Naive thymus-derived CD4-positive, alpha-beta T cell (primary cell): ENCODE measurements around the gene SMCR8. TPM values are rescaled to one million over a fixed set of nuclear protein-coding genes. Genes with fewer than 3 reads are reported as not detected.

Experiments used
- ATAC-seq: fragments of 150-1000 bp; cut with Tn5 transposase; 2 replicates; pipeline ENCODE4 v1.10.0; 2021; ENCODE audit warnings: mild to moderate bottlenecking, moderate library complexity
- CTCF ChIA-PET: fragments of 350-600 bp; sonication (Branson Sonifier 250); formaldehyde crosslinking; loops from one replicate; lab custom pipeline; 2021; ENCODE audit warnings: antibody characterized with exemption; lab: Charles Lee
- POLR2A ChIA-PET: fragments of 350-600 bp; sonication (Branson Sonifier 250); formaldehyde crosslinking; loops from one replicate; lab custom pipeline; 2021; ENCODE audit warnings: antibody characterized with exemption, inconsistent platforms; lab: Charles Lee
- DNase-seq, 9 donors: peaks; one replicate each; pipeline versions ENCODE4 v3.0.0 to v3.0.0-alpha.2; 2020 to 2022; ENCODE audit warnings: mixed read lengths in 1 of 9
- H3K27ac ChIP-seq: one replicate; pipeline ENCODE4 v1.7.0; 2013; ENCODE audit warnings: mild to moderate bottlenecking, low read depth, low read length, moderate library complexity
- H3K27me3 ChIP-seq, 2 donors: one replicate each; pipeline ENCODE4 v1.7.0; 2013; ENCODE audit warnings: low read length in 2 of 2, mild to moderate bottlenecking in 2 of 2, moderate library complexity in 2 of 2; ENCODE audit not compliant: control insufficient read depth in 2 of 2, insufficient read depth in 2 of 2
- H3K36me3 ChIP-seq, 3 experiments: 1 replicate in 2 of 3; 2 replicates in 1 of 3; pipeline ENCODE4 v1.7.0; 2013; ENCODE audit warnings: low read length in 3 of 3, mild to moderate bottlenecking in 3 of 3, moderate library complexity in 1 of 3; ENCODE audit not compliant: insufficient read depth in 3 of 3, control insufficient read depth in 2 of 3
- H3K4me1 ChIP-seq, 2 donors: one replicate each; pipeline ENCODE4 v1.7.0; 2013; ENCODE audit warnings: low read length in 2 of 2, mild to moderate bottlenecking in 2 of 2, moderate library complexity in 1 of 2; ENCODE audit not compliant: control insufficient read depth in 2 of 2, insufficient read depth in 2 of 2
- H3K4me3 ChIP-seq: 2 replicates; pipeline ENCODE4 v1.7.0; 2013; ENCODE audit warnings: mild to moderate bottlenecking, low read length
- H3K9me3 ChIP-seq, 3 experiments: 1 replicate in 2 of 3; 2 replicates in 1 of 3; pipeline ENCODE4 v1.7.0; 2013; ENCODE audit warnings: low read length in 3 of 3; ENCODE audit not compliant: control insufficient read depth in 2 of 3
- H3K27ac Mint-ChIP-seq, 9 donors: one replicate each; pipeline ENCODE4 v1.8.0; 2020 to 2022; ENCODE audit warnings: mixed read lengths in 9 of 9, mild to moderate bottlenecking in 8 of 9, moderate library complexity in 5 of 9, inconsistent platforms in 2 of 9
- H3K27me3 Mint-ChIP-seq, 5 donors: one replicate each; pipeline ENCODE4 v1.8.0; 2021 to 2022; ENCODE audit warnings: mixed read lengths in 5 of 5, mild to moderate bottlenecking in 1 of 5
- H3K36me3 Mint-ChIP-seq, 5 donors: one replicate each; pipeline ENCODE4 v1.8.0; 2020 to 2022; ENCODE audit warnings: mixed read lengths in 5 of 5, mild to moderate bottlenecking in 3 of 5, inconsistent platforms in 1 of 5
- H3K4me1 Mint-ChIP-seq, 7 donors: one replicate each; pipeline ENCODE4 v1.8.0; 2020 to 2022; ENCODE audit warnings: mixed read lengths in 7 of 7, mild to moderate bottlenecking in 3 of 7, inconsistent platforms in 1 of 7
- H3K4me3 Mint-ChIP-seq, 10 donors: one replicate each; pipeline ENCODE4 v1.8.0; 2020 to 2022; ENCODE audit warnings: mild to moderate bottlenecking in 10 of 10, mixed read lengths in 10 of 10, moderate library complexity in 6 of 10, inconsistent platforms in 2 of 10
- H3K9me3 Mint-ChIP-seq, 11 donors: one replicate each; pipeline ENCODE4 v1.8.0; 2020 to 2022; ENCODE audit warnings: mixed read lengths in 11 of 11, mild to moderate bottlenecking in 4 of 11, inconsistent platforms in 1 of 11, moderate library complexity in 1 of 11
- intact Hi-C, 2 donors: fragments of 100-400 bp; cut with micrococcal nuclease; formaldehyde crosslinking; loops; one replicate each; pipeline ENCODE4 v1.15.1; 2023
- polyA plus RNA-seq, 2 donors: library from polyadenylated mRNA; unstranded; fragments of 300-500 nt; fragmentation: Illumina TruSeq; gene quantifications; one replicate each; pipeline ENCODE4 v1.2.3, GENCODE V29; 2021
- total RNA-seq, 6 experiments: library from RNA in 5 of 6; stranded (reverse) in 5 of 6; gene quantifications; 1 replicate in 5 of 6; 2 replicates in 1 of 6; pipeline ENCODE4 v1.2.3 and lab custom pipeline; 2021 to 2026

The SMCR8 gene
- total and polyA plus RNA-seq, 7 experiments from 2014 or later: 5.2 to 61.7 (median 41.7) TPM

DNA sequence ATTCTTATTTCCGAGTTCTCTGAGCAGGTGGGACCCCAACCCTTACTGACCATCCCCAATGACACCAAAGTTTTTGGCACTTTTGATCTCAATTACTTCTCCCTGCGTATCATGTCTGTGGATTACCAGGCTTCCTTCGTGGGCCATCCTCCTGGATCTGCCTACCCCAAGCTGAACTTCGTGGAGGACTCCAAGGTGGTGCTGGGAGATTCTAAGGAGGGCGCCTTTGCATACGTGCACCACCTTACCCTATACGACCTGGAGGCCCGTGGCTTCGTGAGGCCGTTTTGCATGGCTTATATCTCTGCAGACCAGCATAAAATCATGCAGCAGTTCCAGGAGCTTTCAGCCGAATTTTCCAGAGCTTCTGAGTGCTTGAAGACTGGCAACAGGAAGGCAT, 868 bp downstream of the SMCR8 start:
- Mint-ChIP-seq H3K4me3 (peak overlapping the region; percentile 89 to 98 (median 93)), H3K36me3 (peaks cover 4 to 33% (median 13%) of the 10 kb centered on the region in 5 donors), H3K9me3 (peaks cover 0 to 8% (median 0%) of the 10 kb centered on the region in 11 donors), H3K27ac (peak overlapping the region; percentile 92 to 99 (median 95)), H3K4me1 (peaks cover 68 to 90% (median 86%) of the 10 kb centered on the region in 7 donors), H3K27me3 (peaks cover 0 to 2% (median 0%) of the 10 kb centered on the region in 5 donors)
- POLR2A ChIA-PET: interaction anchor here (0.6 to 1.5 kb wide), 4 partner anchors 12 to 1062 kb away, joined by 3 to 5 read pairs (median 4); partner anchors contain the start of genes MAPK7 and SHMT1
- no peaks in the 10 kb centered on the region for H3K27me3 ChIP-seq
- H3K4me1 ChIP-seq: peaks cover 54 to 56% of the 10 kb centered on the region in 2 donors
- H3K27ac ChIP-seq: peak overlapping the region; percentile 93
- intact Hi-C loops: loop anchor here (1.0 to 10.0 kb wide), 14 partner anchors 46 to 1664 kb away; partner anchors contain the start of genes ALKBH5 (in 2 of the 2), LLGL1 (in 2 of the 2), MIEF2 (in 2 of the 2) and SHMT1 (in 2 of the 2)
- no peak for DNase-seq
- CTCF ChIA-PET: interaction anchor here (0.6 to 1.5 kb wide), 3 partner anchors 12 to 48 kb away, joined by 3 to 4 read pairs (median 3); partner anchors contain the start of gene SHMT1
- no peak for ATAC-seq
- no peaks in the 10 kb centered on the region for H3K9me3 ChIP-seq
- H3K4me3 ChIP-seq: peak overlapping the region; percentile 95
- H3K36me3 ChIP-seq: peaks cover 0 to 44% (median 4%) of the 10 kb centered on the region in 3 experiments

DNA sequence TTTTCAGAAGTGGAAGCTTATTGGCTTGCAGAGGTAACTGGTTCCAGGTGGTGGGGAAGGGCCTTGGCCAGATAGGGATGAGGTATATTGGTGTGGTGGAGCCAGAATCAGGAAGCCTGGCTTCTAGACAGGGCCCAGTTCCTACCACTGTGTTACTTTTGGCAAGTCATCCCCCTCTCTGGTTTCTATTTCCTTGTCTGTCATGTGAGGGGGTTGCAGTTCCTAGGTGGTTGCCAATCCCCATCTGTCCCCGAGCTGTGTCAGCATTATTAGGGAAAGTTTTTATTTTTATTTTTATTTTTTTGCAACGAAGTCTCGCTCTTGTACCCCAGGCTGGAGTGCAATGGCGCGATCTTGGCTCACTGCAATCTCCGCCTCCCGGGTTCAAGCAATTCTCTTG, 3.0 kb downstream of the SMCR8 start:
- Histone ChIP-seq H3K27ac (peak overlapping the region; percentile 5), H3K4me3 (no peak overlapping the region), H3K27me3 (no peaks in the 10 kb centered on the region), H3K36me3 (peaks cover 0 to 56% (median 4%) of the 10 kb centered on the region in 3 experiments), H3K4me1 (peaks cover 52 to 56% of the 10 kb centered on the region in 2 donors), H3K9me3 (no peaks in the 10 kb centered on the region)
- H3K4me3 Mint-ChIP-seq: peak overlapping the region; percentile 18 to 93 (median 62)
- no peak for ATAC-seq
- H3K27ac Mint-ChIP-seq: peak overlapping the region in 5 of 9 donors; percentile 2 to 92 (median 43)
- intact Hi-C loops: loop anchor here (5.0 to 10.0 kb wide), 6 partner anchors 44 to 1666 kb away; partner anchors contain the start of genes PEMT (in 1 of the 2), PRPSAP2 (in 1 of the 2), SHMT1 (in 1 of the 2) and ZNF624 (in 1 of the 2)
- CTCF ChIA-PET: no interaction called here
- peaks cover 4 to 28% (median 15%) of the 10 kb centered on the region in 5 donors for H3K36me3 Mint-ChIP-seq
- POLR2A ChIA-PET: interaction anchor here (1.2 kb wide), 1 partner anchor 57 kb away, joined by 3 read pairs; the partner anchor contains the start of gene MIEF2
- DNase-seq: no peak
- H3K4me1 Mint-ChIP-seq: peaks cover 59 to 87% (median 76%) of the 10 kb centered on the region in 7 donors
- peaks cover 0 to 8% (median 0%) of the 10 kb centered on the region in 11 donors for H3K9me3 Mint-ChIP-seq
- H3K27me3 Mint-ChIP-seq: peaks cover 0 to 2% (median 0%) of the 10 kb centered on the region in 5 donors

DNA sequence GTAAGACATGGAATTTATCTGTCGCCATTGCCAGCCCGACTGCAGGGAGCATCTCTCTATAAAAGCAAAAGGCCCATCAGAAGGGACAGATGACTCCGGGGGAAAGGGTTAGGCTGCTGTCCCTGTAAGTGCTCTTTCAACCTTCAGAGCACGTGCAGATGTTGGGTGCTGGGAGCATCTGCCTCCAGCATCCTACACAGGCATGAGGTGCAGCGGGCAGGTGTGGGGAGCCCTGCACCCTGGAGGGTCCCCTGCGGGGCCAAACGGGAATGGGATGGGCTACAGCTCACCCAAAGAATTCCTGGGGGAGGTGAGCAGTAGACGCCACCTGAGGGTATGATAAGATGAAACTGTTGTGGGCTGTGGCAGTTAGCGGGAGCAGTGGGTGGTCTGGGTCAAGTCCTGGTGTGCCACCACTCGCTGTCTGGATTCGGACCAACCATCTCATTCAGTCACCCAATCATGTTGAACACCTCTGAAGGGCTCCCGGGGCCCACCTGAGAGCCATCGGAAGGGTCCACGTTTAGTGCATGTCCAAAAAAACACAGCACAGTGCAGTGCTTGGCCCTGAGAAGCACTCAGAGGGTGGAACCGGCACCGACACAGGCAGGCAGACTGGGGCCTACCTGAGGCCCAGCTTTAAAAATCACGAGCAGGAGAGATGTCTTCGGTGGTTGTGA, 3.8 kb downstream of the SMCR8 start:
- H3K36me3 ChIP-seq: peaks cover 0 to 64% (median 10%) of the 10 kb centered on the region in 3 experiments
- no peak for ATAC-seq
- H3K27ac ChIP-seq: no peak overlapping the region

DNA sequence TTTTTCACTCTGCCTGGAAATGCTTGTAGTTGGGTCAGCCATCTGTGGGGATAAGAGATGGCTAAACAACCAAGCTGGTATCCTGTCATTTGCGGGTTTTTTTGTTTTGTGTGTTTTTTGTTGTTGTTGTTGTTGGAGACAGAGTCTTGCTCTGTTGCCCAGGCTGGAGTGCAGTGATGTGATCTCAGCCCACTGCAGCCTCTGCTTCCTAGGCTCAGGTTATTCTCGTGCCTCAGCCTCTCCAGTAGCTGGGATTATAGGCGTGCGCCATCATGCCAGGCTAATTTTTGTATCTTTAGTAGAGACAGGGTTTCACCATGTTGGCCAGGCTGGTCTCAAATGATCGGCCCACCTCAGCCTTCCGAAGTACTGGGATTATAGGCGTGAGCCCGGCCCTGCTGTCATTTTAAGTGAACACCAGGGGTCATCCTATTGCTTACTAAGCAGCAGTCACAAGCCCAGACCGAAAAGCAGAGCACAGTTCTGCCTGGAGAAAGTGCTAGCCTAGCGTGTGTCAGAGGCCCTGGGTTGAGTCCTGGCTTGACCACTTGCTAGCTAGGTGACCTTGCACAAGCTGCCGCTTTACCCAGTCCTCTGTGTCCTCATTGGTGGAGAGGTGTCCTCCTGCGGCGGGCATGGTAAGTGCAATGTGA, 4.6 kb downstream of the SMCR8 start:
- ChIA-PET CTCF (interaction anchor here (0.8 to 1.3 kb wide), 2 partner anchors 12 to 41 kb away, joined by 3 to 4 read pairs; no protein-coding TSS in a partner anchor), POLR2A (interaction anchor here (0.6 to 1.3 kb wide), 2 partner anchors 84 to 98 kb away, joined by 3 to 4 read pairs; no protein-coding TSS in a partner anchor)
- H3K36me3 Mint-ChIP-seq: peaks cover 4 to 40% (median 16%) of the 10 kb centered on the region in 5 donors
- H3K4me3 Mint-ChIP-seq: peak overlapping the region in 9 of 10 donors; percentile 41 to 93 (median 68)
- Histone ChIP-seq H3K27me3 (no peaks in the 10 kb centered on the region), H3K36me3 (peaks cover 0 to 67% (median 13%) of the 10 kb centered on the region in 3 experiments), H3K9me3 (no peaks in the 10 kb centered on the region), H3K4me3 (no peak overlapping the region), H3K27ac (no peak overlapping the region), H3K4me1 (peaks cover 42 to 49% of the 10 kb centered on the region in 2 donors)
- peaks cover 0 to 8% (median 0%) of the 10 kb centered on the region in 11 donors for H3K9me3 Mint-ChIP-seq
- no peak for ATAC-seq
- intact Hi-C loops: loop anchor here (5.0 to 10.0 kb wide), 6 partner anchors 43 to 1667 kb away; partner anchors contain the start of genes PEMT (in 1 of the 2), PRPSAP2 (in 1 of the 2), SHMT1 (in 1 of the 2) and ZNF624 (in 1 of the 2)
- peak in 1 of 9 donors; percentile 15 for DNase-seq
- H3K4me1 Mint-ChIP-seq: peaks cover 49 to 75% (median 64%) of the 10 kb centered on the region in 7 donors
- peaks cover 0 to 2% (median 0%) of the 10 kb centered on the region in 5 donors for H3K27me3 Mint-ChIP-seq
- peak overlapping the region in 5 of 9 donors; percentile 38 to 60 (median 41) for H3K27ac Mint-ChIP-seq

More for the DNA sequence above, 3.8 kb downstream of the SMCR8 start:
- no peak for DNase-seq
- no peak overlapping the region for H3K4me3 ChIP-seq
- ChIA-PET CTCF (no interaction called here), POLR2A (interaction anchor here (1.3 kb wide), 1 partner anchor 83 kb away, joined by 4 read pairs; no protein-coding TSS in a partner anchor)
- peaks cover 0 to 2% (median 0%) of the 10 kb centered on the region in 5 donors for H3K27me3 Mint-ChIP-seq
- peaks cover 44 to 51% of the 10 kb centered on the region in 2 donors for H3K4me1 ChIP-seq
- H3K4me1 Mint-ChIP-seq: peaks cover 51 to 79% (median 68%) of the 10 kb centered on the region in 7 donors
- H3K36me3 Mint-ChIP-seq: peaks cover 4 to 31% (median 16%) of the 10 kb centered on the region in 5 donors
- intact Hi-C loops: loop anchor here (5.0 to 10.0 kb wide), 6 partner anchors 43 to 1667 kb away; partner anchors contain the start of genes PEMT (in 1 of the 2), PRPSAP2 (in 1 of the 2), SHMT1 (in 1 of the 2) and ZNF624 (in 1 of the 2)
- H3K4me3 Mint-ChIP-seq: peak overlapping the region in 8 of 10 donors; percentile 41 to 93 (median 68)
- H3K27ac Mint-ChIP-seq: peak overlapping the region in 3 of 9 donors; percentile 20 to 56 (median 41)
- H3K9me3 ChIP-seq: no peaks in the 10 kb centered on the region
- no peaks in the 10 kb centered on the region for H3K27me3 ChIP-seq
- H3K9me3 Mint-ChIP-seq: peaks cover 0 to 8% (median 0%) of the 10 kb centered on the region in 11 donors

DNA sequence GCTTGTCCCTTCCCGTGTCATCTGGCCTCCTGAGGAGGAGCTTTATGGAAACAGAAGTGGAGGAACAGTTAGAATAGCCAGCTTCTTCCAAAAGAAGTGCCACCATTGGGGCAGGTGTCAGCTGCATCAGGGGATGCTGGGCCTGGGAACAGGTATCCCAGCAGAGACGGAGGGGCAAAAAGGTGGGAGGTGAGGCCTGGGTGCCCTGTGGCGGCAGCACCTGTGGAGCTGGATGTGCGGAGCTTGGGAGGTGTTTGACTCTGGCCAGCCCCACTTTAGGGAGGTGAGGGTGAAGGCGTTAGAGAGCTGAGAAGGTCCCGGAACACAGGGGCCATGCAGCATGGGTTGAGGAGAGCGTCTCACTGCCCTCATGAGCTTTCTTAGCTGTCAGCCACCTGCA, 5.2 kb downstream of the SMCR8 start:
- intact Hi-C loops: no loop called here
- H3K4me1 ChIP-seq: peaks cover 42 to 49% of the 10 kb centered on the region in 2 donors
- no peaks in the 10 kb centered on the region for H3K9me3 ChIP-seq
- H3K27ac ChIP-seq: no peak overlapping the region
- Mint-ChIP-seq H3K4me1 (peaks cover 54 to 76% (median 62%) of the 10 kb centered on the region in 7 donors), H3K9me3 (peaks cover 0 to 8% (median 0%) of the 10 kb centered on the region in 11 donors), H3K4me3 (peak overlapping the region in 3 of 10 donors; percentile 27 to 93 (median 78)), H3K36me3 (peaks cover 4 to 45% (median 21%) of the 10 kb centered on the region in 5 donors), H3K27ac (peak overlapping the region in 4 of 9 donors; percentile 38 to 82 (median 48)), H3K27me3 (no peaks in the 10 kb centered on the region)
- ATAC-seq: no peak
- CTCF ChIA-PET: interaction anchor here (0.6 to 1.3 kb wide), 3 partner anchors 12 to 1700 kb away, joined by 3 to 4 read pairs (median 4); no protein-coding TSS in a partner anchor
- no peak for DNase-seq
- H3K36me3 ChIP-seq: peaks cover 0 to 70% (median 13%) of the 10 kb centered on the region in 3 experiments
- H3K27me3 ChIP-seq: no peaks in the 10 kb centered on the region
- no peak overlapping the region for H3K4me3 ChIP-seq
- POLR2A ChIA-PET: interaction anchor here (0.6 kb wide), 2 partner anchors 98 to 493 kb away, joined by 3 read pairs; no protein-coding TSS in a partner anchor
